ENCODE measurements around the gene CDR2L.

DNA sequence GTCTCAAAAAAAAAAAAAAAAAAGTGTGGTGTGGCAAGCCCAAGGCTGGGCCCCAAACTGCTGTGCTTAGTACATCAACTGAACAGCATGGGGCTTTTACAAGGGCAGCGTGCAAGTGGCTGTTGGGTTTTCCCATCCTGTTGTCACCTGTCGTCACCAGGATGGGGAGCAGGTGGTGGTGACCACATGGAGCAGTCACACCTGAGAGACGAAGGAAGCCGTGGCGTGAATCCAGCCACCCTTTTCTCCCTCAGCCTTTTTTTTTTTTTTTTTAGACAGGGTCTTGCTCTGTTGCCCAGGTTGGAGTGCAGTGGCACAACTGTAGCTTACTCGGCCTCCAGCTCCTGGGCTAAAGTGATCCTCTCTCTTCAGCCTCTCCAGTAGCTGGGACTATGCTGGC, 20.9 kb downstream of the CDR2L start:
- TF ChIP-seq, protein P1, sequence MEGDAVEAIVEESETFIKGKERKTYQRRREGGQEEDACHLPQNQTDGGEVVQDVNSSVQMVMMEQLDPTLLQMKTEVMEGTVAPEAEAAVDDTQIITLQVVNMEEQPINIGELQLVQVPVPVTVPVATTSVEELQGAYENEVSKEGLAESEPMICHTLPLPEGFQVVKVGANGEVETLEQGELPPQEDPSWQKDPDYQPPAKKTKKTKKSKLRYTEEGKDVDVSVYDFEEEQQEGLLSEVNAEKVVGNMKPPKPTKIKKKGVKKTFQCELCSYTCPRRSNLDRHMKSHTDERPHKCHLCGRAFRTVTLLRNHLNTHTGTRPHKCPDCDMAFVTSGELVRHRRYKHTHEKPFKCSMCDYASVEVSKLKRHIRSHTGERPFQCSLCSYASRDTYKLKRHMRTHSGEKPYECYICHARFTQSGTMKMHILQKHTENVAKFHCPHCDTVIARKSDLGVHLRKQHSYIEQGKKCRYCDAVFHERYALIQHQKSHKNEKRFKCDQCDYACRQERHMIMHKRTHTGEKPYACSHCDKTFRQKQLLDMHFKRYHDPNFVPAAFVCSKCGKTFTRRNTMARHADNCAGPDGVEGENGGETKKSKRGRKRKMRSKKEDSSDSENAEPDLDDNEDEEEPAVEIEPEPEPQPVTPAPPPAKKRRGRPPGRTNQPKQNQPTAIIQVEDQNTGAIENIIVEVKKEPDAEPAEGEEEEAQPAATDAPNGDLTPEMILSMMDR (IDR thresholded peaks at IDR 0.05; ENCODE audit: low read length) = no peak
- no peak for TF ChIP-seq EZH2 (optimal IDR thresholded peaks at IDR 0.05; ENCODE audit: low read depth, low read length)
